ENCODE measurements around the gene CEP162.

DNA sequence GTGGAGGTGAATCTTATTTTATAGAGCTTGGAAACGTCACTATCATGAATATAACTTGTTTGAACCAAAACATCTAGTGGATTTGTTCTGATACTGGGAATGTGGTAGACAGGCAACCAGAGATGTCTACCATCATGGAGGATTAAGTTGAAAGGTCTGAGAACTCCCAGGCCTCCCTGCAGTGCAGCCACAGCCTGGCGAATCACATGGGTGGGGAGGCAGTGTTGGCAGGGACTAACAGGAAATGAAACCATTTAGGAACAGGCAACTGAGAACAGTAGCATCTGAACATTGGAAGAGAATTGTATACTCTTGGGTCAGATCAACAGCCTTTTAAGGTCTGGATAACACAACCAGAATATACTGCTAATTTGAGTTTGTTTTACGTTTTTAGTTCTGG lies 22.3 kb upstream of the CEP162 start:
- TF ChIP-seq CTCF (IDR thresholded peaks at IDR 0.05) (no peak), POLR2A (IDR thresholded peaks at IDR 0.05) (no peak), POLR2AphosphoS5 (IDR thresholded peaks at IDR 0.05) (no peak)
